ENCODE results near the gene FAM234B.
"Not testable (repeated sequence)": the region's sequence is repeated elsewhere in the genome, so short reads cannot be mapped to it uniquely, and the experiment has no call there.

The FAM234B gene

DNA sequence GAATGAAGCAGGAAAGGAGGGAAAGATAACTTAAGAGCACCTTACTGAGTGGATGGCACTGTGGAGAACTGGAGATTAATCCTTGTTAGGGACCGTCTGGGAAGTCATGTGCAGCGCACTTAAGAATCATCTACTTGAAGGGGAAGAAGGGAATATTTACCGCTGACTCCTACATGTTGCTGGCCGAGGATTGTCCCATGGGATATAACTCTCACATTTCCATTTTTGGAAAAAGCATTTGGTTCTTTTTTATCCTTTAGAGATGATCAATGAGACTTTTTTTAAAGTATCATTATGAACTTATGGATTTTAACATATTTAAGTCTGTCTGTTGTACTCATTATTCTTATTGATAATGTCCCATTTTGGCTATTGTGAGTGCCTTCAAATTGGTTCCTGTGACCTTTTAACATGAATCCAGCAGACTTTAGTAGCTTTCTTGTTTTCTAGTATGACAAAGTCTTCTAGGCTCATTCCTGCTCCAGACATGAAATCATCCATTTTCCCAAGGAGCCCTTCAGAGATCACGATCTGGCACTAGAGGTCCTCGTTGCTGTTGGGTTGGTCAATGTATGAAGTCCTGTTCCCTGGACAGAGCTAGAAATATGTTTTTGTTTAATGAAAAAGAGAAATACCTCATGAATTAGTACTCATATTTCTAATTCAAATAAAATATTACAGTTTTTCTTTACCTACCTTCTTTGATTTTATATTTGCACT lies 20.2 kb upstream of the FAM234B start:
- peak in 1 of 2 experiments; percentile 37 for DNase-seq

DNA sequence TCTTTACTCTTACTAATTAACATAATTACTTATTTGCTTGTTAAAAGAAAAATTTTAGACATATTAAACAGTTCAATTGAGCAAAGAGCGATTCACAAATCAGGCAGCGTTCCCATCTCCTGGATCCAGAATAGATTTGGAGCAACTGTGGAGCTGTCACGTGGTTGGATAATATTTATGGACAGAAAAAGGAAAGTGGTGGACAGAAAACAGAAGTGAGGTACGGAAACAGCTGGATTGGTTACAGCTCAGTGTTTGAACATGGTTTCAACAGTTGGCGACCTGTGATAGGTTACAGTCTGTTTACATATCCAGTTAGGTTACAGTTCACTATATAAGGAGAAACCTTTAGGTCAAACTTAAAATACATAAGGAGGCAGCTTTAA lies 19.7 kb upstream of the FAM234B start:
- no peak for DNase-seq

DNA sequence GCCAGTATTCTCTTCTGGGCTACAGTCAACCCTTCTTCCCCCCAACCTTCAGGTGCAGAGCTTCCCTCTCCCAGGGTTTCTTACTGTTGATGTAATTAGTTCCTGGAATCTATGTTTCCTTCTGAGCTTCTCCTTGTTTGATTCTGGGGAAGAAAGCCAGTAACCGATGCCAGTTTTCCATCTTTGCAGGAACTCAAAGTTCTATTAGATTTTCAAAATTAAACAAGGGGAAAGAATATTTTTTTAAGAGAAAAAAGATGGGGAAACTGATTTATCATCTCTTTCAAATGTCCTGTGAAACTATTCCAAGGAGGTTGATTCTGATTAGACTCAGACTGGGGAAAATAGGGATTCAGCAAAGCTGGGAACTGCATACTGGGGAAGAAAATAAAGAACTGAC lies 17.9 kb upstream of the FAM234B start:
- no peak for DNase-seq

DNA sequence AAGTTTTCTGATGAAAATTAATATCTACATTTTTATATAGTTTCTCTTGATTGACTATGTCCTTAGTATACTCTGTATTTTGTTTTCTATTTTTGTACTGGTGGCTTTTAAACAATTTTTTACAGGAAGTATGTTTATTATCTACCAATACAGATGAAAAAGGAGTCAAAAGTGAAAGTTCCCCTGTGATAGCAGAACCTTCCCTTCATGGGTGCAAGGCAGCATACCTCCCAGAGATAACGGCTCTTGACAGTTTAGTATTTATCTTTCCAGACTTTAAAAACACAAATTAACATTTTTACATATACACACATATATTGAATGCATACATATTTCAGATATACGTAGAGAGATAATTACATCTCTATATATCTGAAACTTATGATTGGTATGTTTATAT lies 17.1 kb upstream of the FAM234B start:
- DNase-seq: no peak

DNA sequence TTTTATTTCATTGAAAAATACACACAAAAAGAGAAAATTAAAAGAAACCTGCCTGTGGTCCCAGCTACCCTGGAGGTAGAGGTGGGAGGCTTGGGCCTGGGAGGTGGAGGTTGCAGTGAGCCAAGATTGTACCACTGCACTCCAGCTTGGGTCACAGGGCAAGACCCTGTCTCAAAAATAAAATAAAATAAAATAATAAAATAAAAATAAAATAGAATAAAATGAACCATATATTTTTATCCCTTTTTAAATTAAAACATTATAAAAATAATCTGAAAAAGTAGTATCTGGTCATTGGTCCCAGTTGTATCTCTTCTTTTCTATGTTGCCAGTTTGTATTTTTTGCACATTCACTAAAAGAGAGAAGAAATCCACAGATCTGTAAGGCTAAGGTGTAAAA lies 16.7 kb upstream of the FAM234B start:
- DNase-seq: no peak

DNA sequence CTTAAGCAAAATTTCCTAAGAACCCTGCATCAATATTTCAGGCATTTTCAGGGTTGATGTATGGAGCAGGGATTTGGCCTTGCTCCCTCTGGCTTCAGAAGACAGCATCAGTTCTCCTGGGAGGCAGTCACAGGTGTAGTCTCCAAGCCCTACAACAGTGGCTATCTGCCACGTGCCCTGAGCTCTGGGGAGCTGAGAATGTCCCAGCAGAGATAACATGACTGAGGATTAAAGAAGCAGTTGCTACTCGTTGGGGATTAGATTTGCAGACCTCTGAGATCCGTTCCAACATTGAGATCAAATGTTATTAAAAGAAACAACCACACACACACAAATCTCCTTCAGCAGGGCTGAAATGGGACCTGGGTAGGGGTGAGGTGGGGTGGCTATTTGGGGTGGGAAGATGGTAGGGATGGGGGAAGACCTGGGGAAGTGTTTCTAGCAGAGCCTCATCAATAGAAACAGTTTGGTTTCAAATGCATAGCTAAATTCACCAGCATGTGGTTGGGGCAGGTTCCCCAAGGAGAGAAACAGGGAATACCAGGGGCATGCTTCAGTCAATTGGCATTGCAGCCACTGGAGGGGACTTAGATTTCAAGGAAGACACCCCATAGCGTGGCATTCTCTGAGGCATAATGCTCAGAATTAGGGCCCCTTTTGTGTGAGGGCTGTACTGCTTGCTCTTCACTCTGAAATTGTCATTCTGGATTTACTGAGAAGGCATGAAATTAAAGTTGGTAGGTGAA lies 15.2 kb upstream of the FAM234B start:
- peak; percentile 63 to 87 for DNase-seq

DNA sequence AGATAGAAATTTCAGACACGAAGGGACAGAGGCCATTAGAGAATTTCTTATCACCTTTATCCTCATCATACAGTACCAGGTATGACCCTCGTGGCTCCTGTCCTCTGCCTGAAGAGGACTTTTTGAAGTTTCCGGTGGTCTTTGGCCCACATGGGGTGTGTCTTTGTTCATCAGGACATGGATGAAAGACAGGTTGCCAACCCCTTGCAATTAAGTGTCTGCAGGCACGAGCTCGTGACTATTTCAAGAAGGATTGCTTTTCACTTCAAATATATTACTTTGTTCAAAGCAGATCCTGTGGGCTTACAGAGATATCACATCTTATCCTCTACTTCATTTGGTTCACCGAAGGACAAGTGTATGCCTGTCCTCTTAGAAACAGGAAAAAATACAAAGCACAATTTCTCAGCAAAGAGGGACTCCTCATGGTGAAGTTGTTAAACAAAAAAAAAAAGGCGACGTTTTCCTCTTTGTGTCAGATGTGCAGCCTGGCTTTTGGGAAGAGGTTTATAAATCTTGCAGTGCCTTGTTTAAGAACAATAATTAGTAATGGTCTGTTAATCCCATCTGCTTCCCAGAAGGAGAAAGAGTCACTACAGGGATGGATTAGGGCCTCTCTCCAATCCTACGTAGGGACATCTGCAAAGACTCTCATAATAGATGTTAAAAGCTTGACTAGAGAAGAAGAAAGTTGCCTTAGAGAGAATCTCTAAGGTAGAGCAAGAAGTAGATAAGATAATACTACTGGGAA lies 13.5 kb upstream of the FAM234B start:
- peak; percentile 86 to 95 for DNase-seq

DNA sequence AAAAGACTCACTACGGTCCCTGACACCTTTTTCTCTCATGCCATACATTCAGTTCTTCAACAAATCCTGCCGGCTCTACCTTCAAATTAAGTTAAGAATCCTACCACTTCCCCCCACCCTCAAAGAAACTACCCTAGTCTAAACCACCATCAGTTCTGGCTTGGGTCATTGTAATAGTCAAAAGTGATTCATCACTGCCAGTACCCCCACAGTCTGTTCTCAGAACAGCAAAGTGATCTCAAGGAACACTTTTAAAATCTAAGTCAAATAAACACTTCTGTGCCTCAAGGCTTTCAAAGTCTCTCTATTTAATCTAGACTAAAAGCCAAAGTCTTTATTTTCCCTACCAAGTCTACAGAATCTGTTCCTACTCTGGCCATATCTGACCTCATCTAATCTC lies 12.0 kb upstream of the FAM234B start:
- DNase-seq: no peak

DNA sequence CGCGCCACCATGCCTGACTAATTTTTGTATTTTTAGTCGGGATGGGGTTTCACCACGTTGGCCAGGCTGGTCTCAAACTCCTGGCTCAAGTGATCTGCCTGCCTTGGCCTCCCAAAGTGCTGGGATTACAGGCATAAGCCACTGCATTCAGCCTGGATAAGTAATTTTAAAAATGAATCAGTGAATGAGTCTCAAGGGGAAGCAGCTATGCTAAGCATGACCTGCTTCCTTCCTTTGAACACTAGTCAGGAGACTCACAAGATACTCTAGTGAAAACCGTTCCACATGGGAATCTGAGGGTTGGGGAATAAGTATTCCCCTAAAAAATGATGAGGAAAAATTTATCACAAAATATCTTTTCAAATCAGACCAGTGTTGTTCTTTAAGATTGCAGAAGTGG lies 10.7 kb upstream of the FAM234B start:
- DNase-seq: no peak

DNA sequence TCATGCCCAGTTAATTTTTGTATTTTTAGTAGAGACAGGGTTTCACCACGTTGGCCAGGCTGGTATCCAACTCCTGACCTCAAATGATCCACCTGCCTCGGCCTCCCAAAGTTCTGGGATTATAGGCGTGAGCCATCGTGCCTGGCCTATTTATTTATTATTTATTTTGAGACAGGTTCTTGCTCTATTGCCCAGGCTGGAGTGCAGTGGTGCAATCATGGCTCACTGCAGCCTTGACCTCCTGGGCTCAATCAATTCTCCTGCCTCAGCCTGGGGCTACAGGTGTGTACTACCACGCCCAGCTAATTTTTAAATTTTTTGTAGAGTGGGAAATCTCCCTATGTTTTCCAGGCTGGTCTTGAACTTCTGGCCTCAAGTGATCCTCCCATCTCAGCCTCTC lies 8.8 kb upstream of the FAM234B start:
- DNase-seq: not testable (repeated sequence)

DNA sequence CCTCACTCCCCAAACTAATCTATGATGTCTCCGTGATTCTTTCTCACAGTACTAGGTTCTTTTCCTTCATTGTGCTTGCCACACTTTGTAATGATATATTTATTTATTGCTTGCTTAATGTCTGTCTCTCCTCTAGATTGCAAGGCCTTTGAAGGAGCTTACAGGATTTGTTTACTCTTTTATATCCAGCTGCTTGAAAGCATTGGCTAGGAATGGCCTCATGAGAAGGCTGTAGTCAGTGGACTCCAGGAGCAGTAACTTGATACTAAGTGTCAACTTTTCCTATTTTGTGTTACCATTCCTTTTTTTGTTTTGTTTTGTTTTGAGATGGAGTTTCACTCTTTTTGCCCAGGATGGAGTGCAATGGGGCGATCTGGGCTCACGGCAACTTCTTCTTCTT lies 7.3 kb upstream of the FAM234B start:
- DNase-seq: no peak

DNA sequence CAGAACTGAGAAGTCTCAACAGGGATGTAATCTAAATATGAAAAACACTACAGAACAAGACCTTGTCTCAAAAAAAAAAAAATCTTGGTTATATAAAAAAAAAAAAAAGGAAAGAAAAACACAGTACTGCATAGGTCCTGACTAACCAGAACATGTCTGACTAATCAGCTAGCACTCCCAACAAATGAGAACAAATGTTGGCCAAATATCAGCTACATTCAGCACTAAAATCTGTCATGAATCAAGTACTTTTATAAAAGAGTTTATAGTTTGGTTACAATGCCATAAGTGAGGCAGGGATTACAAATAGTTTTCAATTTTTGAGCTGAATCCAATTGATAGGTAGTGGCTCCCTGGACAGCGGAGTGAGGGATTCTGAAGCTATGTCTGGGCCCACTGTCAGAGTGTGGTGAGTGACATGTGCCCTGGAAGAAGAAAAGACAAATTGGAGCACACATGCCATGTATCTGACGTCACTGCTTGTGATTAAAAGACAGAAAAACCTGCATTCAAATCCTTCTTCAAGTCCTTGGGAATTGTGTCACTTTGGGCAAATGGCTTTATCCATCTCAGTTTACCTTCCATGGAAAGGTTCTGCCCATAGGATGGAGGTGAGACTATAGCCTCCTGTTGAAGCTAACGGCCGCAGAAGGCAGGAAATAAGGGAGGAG lies 5.6 kb upstream of the FAM234B start:
- no peak for DNase-seq

DNA sequence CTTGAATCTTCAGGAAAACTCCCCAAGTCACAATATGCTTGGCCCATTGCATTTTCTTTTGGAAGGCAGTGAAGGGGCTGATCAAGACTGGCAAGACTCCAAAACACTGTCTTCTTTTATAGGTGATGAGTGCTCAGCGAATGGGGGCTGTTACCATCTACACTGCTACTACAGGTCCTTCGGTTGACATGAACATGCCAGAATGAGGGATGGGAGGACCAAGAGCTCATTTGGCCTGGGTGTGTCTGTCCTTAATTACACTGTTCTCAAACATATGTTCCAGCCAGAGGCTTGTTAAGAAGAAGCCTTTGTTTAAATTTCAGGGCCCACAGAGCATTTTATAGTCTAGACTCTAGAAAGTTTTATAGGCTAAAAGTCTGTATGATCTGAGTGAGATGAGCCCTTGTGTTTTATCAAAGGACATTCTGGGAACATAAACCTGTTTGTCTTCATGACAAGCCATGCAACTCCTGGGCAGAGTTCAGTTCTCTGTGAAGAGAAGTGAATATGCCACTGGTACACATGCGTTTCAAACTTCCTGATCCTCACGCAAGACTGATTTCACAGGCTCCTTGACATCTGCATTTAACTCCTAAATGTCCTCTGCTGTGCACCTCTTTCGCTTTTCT lies 4.7 kb upstream of the FAM234B start:
- DNase-seq: peak in 1 of 2 experiments; percentile 37

DNA sequence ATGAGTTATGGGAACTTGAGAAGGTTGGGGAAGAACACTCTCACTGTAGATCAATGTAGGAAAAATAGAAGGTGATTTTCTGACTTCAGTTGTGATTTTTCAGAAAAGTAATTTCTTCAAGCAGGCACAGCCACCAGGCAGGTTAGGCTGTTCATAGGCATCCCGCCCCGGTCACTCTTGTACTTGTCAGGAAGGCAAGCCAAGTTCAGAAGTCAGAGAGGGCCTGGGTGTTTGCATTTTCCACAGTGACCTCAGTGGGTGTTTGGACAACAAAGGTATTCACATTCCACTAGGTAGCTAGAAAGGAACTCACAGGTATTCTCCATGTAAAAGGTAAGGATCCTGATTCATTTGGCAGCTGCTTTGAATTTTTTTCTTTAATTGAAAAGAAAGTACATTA lies 3.0 kb upstream of the FAM234B start:
- no peak for DNase-seq

DNA sequence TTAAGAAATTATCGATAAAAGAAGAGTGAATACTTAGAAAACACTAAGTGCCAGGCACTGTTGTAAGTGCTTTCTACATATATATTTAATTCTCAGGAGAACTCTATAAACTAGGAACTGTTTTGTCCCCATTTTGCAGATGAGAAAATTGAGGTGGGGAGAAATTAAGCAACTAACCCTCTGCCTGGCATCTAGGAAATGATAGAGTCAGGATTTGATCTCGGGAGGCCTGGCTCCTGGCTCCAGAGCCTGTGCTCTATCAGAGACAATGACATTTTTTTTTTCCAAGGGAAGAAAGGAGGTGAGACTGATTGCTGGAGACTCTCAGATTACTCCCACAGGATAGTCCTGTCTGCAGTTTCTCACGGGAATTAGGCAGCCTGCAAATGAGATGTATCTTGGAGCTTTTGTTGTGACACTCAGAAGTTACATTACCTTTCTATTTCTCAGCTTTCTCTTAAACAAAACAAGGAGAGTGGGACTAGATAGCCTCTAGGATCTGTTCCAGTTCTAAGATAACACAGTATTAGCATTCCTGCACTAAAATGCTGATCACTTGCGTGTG lies 1.4 kb upstream of the FAM234B start:
- no peak for DNase-seq

DNA sequence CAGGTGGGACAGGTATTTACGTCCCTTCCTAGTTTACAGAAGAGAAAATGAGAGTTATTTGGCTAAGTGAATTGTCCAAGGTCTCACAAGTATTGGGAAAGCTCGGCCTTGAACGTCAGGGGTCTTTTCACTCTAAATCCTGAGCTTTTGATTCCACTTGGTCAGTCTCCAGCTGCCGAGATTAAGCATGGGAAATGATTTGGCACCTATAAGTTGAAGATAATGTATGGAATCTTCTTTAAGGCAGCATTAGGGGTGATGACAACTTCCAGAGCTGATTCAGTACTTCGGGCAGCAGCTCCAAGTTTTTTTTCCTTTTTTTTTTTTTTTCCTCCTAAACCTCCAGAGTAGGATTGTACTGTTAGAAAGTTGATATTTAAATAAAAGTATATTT lies 722 bp downstream of the FAM234B start:
- DNase-seq: peak; percentile 21 to 40

DNA sequence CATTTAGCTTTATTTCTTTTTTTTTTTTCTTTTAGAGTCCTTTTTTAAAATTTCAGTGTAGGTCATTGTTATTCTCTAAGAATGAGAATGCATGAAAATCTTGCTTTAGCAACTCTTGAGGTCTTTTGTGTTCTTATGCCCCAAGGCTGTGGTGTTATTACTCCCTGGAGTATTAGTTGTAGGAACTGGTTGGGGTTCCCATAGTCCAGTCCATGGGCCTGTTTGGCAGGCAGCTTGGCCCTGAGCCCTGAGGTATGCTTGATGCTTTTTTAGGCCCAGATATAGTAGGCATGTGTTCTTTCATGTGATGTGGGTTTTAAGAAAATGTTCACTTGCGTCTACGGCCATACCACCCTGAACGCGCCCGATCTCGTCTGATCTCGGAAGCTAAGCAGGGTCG lies 1.6 kb downstream of the FAM234B start:
- no peak for DNase-seq

DNA sequence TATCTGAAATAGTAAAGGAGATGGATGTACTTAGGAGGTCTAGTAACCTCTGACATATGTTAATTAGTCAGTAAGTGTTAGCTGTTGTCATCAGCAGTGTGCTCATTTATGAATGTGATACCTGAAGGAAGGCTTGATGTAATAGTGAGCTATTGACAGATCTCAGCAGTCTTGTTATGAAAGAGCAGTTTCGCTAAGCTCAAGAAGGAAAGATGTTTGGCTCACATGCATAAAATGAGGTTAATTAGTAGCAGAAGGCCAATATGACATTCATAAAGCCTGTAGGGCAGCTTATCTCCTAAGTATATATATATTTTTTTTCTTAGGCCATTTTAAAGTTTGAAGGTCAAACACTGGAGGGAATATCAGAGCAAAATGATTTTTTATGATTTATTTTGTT lies 2.8 kb downstream of the FAM234B start:
- DNase-seq: no peak

DNA sequence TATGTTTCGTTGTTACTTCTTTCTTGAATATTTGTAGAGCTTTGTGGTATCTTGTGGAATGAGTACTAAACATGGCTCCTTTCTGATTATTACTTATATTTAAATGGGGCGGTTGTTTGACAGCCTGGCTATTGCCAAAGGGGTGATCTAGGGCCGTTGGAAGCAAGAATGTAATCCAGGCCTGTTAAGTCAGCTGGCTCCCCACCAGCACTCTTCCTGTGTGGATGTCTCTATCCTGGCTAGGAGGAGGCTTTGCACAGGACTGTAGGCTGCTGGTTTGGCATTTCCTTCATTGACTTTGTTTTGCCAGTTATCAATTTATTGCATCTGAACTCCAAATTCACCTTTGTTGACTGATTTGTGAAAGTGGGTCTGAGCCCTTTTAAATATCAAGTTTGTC lies 5.6 kb downstream of the FAM234B start:
- DNase-seq: no peak

DNA sequence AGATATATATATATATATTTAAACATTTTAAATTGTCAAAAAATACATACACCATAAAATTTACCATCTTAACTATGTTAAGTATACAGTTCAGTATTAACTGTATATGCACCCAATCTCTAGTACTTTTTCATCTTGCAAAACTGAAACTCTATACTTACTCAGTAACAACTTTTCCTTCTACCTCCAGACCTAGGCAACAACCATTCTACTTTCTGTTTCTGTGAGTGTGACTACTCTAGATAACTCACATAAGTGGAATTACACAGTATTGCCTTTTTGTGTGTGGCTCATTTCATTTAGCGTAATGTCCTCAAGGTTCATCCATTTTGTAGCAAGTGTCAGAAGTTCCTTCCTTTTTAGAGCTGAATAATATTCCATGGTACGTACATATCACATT lies 8.2 kb downstream of the FAM234B start:
- no peak for DNase-seq

DNA sequence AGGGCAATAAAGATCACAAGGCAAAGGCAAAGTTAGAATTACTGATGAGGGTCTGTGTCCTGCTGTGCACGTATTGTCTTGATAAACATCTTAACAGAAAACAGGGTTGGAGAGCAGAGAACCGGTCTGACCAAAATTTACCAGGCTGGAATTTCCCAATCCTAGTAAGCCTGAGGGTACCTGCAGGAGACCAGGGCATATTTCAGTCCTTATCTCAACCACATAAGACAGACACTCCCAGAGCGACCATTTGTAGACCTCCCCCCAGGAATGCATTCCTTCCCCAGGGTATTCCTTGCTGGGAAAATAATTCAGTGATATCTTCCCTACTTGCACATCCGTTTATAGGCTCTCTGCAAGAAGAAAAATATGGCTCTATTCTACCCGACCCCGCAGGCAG lies 9.4 kb downstream of the FAM234B start:
- not testable (repeated sequence) for DNase-seq

DNA sequence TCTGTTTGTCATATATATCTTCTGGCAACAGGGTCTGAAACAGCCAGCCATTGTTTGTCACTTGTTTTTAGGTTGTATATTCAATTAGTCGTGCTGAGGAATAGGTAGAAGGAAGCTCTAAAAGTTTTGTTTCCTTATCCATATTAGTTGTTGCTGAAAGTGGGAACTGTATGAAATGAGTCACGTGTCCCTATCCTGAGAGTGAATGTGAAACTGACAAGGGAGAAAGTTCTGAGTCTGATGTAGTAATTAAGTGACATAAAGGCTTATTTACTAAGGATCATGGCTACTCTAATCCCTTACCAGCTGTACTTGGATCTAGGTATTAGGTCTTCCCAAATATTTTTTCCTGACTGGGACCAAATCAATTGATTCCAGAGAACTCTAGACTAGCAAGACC lies 16.4 kb downstream of the FAM234B start:
- peak in 1 of 2 experiments; percentile 7 for DNase-seq

DNA sequence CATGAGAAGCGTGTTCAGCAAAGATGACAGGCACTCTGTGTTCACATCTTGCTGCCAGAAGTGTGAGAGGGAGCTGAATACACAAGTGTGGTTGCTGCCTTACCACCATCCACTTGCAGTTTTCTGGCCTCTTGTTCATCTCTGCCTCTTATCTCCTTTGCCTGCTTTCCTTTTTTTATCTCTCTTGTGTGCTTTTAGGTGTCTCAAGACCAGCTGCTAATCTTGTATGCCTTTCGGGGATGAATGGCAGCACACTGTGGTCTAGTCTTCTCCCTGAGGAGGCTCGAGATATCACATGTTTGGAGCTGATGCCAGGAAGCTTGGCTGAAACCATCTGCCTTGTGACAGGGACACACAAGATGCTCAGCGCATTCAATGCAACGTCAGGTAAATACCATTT lies 17.2 kb downstream of the FAM234B start:
- no peak for DNase-seq
